Skeletal muscle satellite cell (primary cell): ENCODE measurements around the gene RRP1.
"Not testable (repeated sequence)": the region's sequence is repeated elsewhere in the genome, so short reads cannot be mapped to it uniquely, and the experiment has no call there.

ENCODE experiments used
- H3K27me3 ChIP-seq: 2 replicates; pipeline ENCODE4 v1.7.0; 2013; ENCODE audit warnings: low read length; ENCODE audit not compliant: control insufficient read depth, insufficient read depth
- H3K36me3 ChIP-seq: 2 replicates; pipeline ENCODE4 v1.7.0; 2013; ENCODE audit warnings: mild to moderate bottlenecking, control low read depth, low read length; ENCODE audit not compliant: insufficient read depth
- H3K4me1 ChIP-seq: 2 replicates; pipeline ENCODE4 v1.7.0; 2013; ENCODE audit warnings: low read length; ENCODE audit not compliant: control insufficient read depth, insufficient read depth
- H3K4me2 ChIP-seq: 2 replicates; pipeline ENCODE4 v1.7.0; 2013; ENCODE audit warnings: mild to moderate bottlenecking, low read length
- H3K4me3 ChIP-seq: 2 replicates; pipeline ENCODE4 v1.7.0; 2013; ENCODE audit warnings: low read length
- H3K9ac ChIP-seq: 2 replicates; pipeline ENCODE4 v1.7.0; 2013; ENCODE audit warnings: mild to moderate bottlenecking, low read depth, low read length, moderate library complexity
- H3K9me3 ChIP-seq: replicated peaks from 2 replicates; pipeline ENCODE4 v1.7.0; 2013; ENCODE audit warnings: mild to moderate bottlenecking, control low read depth, low read length

RRP1 gene

DNA sequence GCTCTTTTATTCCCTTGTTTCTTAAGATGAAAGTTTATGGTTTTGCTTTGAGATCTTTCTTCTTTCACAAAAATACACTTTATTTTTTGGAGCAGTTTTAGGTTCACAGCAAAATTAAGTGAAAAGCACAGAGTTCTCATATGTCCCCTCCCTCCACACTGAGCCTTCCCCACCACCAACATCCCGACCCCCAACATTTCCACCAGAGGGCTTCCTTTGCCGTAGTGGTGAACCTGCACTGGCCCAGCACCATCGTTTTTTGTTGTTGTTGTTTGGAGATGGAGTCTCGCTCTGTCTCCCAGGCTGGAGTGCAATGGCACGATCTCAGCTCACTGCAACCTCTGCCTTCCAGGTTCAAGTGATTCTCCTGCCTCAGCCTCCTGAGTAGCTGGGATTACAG is 55.5 kb downstream of the RRP1 start:
- H3K4me3 ChIP-seq, H3K36me3 ChIP-seq, H3K9me3 ChIP-seq, H3K4me1 ChIP-seq, H3K4me2 ChIP-seq, H3K9ac ChIP-seq: not testable (repeated sequence)
- peaks cover 11% of the 10 kb centered on the region for H3K27me3 ChIP-seq

DNA sequence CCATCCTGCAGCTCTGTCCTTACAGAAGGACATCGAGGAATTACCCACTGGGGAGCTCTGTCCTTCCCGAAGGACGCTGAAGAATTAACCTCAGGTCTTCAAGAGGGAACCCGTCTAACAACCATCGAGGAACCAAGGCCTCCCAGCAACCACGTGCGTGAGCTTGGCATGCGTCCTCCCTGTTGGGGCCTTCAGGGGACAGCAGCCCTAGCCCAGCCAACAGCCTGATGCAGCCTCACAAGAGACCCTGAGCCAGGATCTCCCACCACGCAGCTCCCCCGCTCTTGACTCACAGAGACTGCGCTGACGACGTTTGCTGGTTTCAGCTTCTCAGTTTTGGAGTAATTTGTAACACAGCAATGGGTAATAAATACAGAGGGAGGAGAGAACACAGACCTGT is 56.0 kb downstream of the RRP1 start:
- H3K36me3 ChIP-seq = no peaks in the 10 kb centered on the region
- no peak overlapping the region for H3K4me3 ChIP-seq
- H3K4me2 ChIP-seq = no peak overlapping the region
- no peaks in the 10 kb centered on the region for H3K9me3 ChIP-seq
- H3K27me3 ChIP-seq = peaks cover 13% of the 10 kb centered on the region
- no peak overlapping the region for H3K9ac ChIP-seq
- no peaks in the 10 kb centered on the region for H3K4me1 ChIP-seq

- no peak overlapping the region for H3K4me3 ChIP-seq
- no peak overlapping the region for H3K4me2 ChIP-seq
- H3K9ac ChIP-seq = no peak overlapping the region
- no peaks in the 10 kb centered on the region for H3K36me3 ChIP-seq
- H3K27me3 ChIP-seq = peaks cover 22% of the 10 kb centered on the region
- H3K9me3 ChIP-seq = no peaks in the 10 kb centered on the region
- H3K4me1 ChIP-seq = no peaks in the 10 kb centered on the region
Observed at GRCh38 chr21:43846430-43846829, 57.1 kb downstream of the RRP1 start.

- no peak overlapping the region for H3K4me3 ChIP-seq
- H3K4me2 ChIP-seq = no peak overlapping the region
- H3K9ac ChIP-seq = no peak overlapping the region
- no peaks in the 10 kb centered on the region for H3K9me3 ChIP-seq
- peaks cover 28% of the 10 kb centered on the region for H3K27me3 ChIP-seq
- no peaks in the 10 kb centered on the region for H3K36me3 ChIP-seq
- no peaks in the 10 kb centered on the region for H3K4me1 ChIP-seq
Observed at GRCh38 chr21:43847301-43847700, 57.9 kb downstream of the RRP1 start.

GRCh38 chr21:43848771-43849170 is 59.4 kb downstream of the RRP1 start:
- Histone ChIP-seq H3K4me3 (no peak overlapping the region), H3K4me1 (no peaks in the 10 kb centered on the region), H3K9ac (no peak overlapping the region), H3K27me3 (peaks cover 34% of the 10 kb centered on the region), H3K4me2 (no peak overlapping the region), H3K36me3 (no peaks in the 10 kb centered on the region), H3K9me3 (no peaks in the 10 kb centered on the region)

DNA sequence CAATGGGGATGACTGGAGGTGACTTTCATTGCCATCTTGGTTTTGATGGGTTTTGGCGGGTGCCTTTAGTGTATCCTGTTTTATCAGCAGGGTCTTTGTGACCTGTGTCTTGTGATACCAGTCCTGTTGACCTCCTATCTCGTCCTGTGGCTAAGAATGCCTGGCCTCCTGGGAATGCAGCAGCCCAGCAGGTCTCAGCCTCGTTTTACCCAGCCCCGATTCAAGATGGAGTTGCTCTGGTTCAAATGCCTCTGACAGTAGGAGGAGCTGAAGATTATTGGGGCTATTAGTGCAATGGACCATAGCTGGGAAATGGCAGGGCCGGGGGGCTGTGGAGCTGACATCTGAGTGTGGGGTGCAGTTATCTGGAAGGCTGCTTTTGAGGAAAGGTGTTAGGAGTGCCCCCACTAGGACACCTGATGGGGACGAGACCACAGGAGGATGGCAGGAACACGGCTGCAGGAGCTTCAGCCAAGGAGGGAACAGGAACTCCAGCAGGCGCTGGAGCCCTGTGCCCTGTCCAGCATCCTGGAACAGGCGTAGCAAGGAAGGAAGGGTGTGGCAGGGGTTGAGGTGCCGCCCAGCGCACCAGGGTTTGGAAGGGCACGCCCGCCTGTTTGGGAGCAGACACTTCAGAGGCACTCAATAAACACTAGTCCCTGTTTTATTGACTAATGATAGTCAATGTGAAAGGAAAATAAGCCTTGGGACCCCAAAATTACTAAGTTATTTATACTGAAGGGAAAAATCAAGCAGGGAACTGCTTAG is 60.3 kb downstream of the RRP1 start:
- no peaks in the 10 kb centered on the region for H3K4me1 ChIP-seq
- no peak overlapping the region for H3K9ac ChIP-seq
- no peaks in the 10 kb centered on the region for H3K36me3 ChIP-seq
- H3K27me3 ChIP-seq = peaks cover 44% of the 10 kb centered on the region
- H3K4me2 ChIP-seq = no peak overlapping the region
- no peak overlapping the region for H3K4me3 ChIP-seq
- H3K9me3 ChIP-seq = no peaks in the 10 kb centered on the region

GRCh38 chr21:43850728-43851295 is 61.4 kb downstream of the RRP1 start:
- H3K4me3 ChIP-seq = no peak overlapping the region
- H3K9ac ChIP-seq = no peak overlapping the region
- no peak overlapping the region for H3K4me2 ChIP-seq
- H3K9me3 ChIP-seq = no peaks in the 10 kb centered on the region
- peaks cover 53% of the 10 kb centered on the region for H3K27me3 ChIP-seq
- H3K36me3 ChIP-seq = no peaks in the 10 kb centered on the region
- no peaks in the 10 kb centered on the region for H3K4me1 ChIP-seq

DNA sequence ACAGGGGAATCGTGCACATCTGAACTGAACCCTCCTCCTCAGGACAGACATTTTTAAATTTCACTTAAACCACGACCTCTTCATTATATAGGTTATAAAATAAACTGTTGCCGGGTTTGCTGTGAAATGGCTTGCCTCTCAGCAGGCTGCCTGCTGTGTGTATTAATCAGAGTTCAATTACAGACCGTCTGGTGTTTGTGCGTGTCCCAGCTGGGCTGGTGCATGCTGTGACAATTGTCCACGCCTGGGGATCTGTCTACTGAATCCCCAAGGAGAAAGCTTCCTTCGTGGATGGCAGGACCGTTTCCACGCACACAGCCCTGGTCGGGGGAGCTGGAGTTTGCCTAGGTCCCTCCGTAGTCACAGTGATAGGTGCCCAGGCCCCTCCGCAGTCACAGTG is 62.2 kb downstream of the RRP1 start:
- Histone ChIP-seq H3K4me2 (no peak overlapping the region), H3K27me3 (peaks cover 56% of the 10 kb centered on the region), H3K4me1 (no peaks in the 10 kb centered on the region), H3K9me3 (no peaks in the 10 kb centered on the region), H3K9ac (no peak overlapping the region), H3K36me3 (no peaks in the 10 kb centered on the region), H3K4me3 (no peak overlapping the region)

DNA sequence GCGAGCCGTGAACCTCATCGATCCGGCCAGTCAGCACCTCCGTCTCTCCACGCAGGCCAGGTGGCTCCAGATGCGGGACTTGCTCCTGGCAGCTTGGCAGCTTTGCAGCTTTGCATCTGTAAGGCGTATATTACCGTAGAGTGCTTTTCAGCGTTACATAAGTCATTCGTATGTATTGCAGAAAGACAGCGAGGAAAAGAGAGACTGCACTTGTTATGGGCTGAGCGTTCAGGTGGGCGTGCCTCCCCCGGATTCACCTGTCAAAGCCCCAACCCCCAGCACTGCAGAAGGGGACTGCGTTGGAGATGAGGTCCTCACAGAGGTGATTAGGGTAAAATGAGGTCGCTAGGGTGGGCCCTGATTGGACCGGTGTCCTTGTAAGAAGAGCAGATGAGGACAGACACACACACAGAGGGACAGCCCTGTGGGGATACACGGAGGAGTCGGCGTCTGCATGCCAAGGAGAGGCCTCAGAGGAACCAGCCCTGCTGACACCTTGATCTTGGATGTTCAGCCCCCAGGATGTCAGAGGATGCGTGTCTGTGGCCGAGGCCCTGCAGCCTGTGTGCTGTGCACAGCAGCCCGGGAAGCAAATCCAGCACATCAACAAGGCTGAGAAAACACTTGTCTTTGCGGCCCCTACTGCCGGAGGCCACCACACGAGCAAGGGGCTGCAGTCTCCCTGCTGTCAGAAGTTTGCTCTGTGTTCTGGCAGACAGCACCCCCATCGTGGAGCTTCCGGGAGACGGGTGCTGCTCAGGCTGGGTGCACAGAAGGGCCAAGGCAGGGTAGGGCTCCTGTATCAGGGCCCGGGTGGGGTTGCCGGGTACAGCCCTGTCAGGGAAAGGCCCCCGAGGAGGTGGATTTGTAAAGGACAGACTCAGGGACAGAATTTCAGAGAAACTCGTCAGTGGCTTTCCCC is 64.7 kb downstream of the RRP1 start:
- Histone ChIP-seq H3K9me3 (no peaks in the 10 kb centered on the region), H3K36me3 (no peaks in the 10 kb centered on the region), H3K4me1 (no peaks in the 10 kb centered on the region), H3K9ac (no peak overlapping the region), H3K4me2 (no peak overlapping the region), H3K4me3 (no peak overlapping the region), H3K27me3 (peaks cover 52% of the 10 kb centered on the region)
